MM.1S (cell line): ENCODE data around the gene TRIM29.

ENCODE experiments used
- DNase-seq: peaks from one replicate; pipeline ENCODE4 v3.0.0-alpha.2; 2015
- H2AFZ ChIP-seq: fragments of 300-600 bp; sonication (generic); 2 replicates; pipeline ENCODE4 v1.6.0; 2016; ENCODE audit warnings: antibody characterized with exemption, low read length
- H3F3A ChIP-seq: fragments of 300-600 bp; sonication (generic); 2 replicates; pipeline ENCODE4 v1.6.1; 2016; ENCODE audit warnings: mild to moderate bottlenecking, antibody characterized with exemption, low read length, moderate library complexity, mixed read lengths; ENCODE audit not compliant: insufficient read depth
- H3K27ac ChIP-seq: fragments of 300-600 bp; sonication (generic); 2 replicates; pipeline ENCODE4 v1.5.1; 2016; ENCODE audit warnings: mild to moderate bottlenecking, low read length
- H3K27me3 ChIP-seq: fragments of 300-600 bp; sonication (generic); replicated peaks from 2 replicates; pipeline ENCODE4 v1.6.0; 2016; ENCODE audit warnings: low read length; ENCODE audit not compliant: insufficient read depth
- H3K36me3 ChIP-seq: fragments of 300-600 bp; sonication (generic); replicated peaks from 2 replicates; pipeline ENCODE4 v1.6.1; 2016; ENCODE audit warnings: mild to moderate bottlenecking, low read length, mixed read lengths; ENCODE audit not compliant: insufficient read depth
- H3K4me1 ChIP-seq: fragments of 300-600 bp; sonication (generic); 2 replicates; pipeline ENCODE4 v1.6.1; 2016; ENCODE audit warnings: low read length, mixed read lengths
- H3K4me2 ChIP-seq: fragments of 300-600 bp; sonication (generic); 2 replicates; pipeline ENCODE4 v1.6.0; 2016; ENCODE audit warnings: low read depth, low read length
- H3K4me3 ChIP-seq: fragments of 300-600 bp; sonication (generic); 2 replicates; pipeline ENCODE4 v1.5.1; 2016; ENCODE audit warnings: low read length, mixed read lengths
- H3K79me2 ChIP-seq: fragments of 300-600 bp; sonication (generic); 2 replicates; pipeline ENCODE4 v1.6.1; 2016; ENCODE audit warnings: mixed run types, low read length, mixed read lengths
- H3K9ac ChIP-seq: fragments of 300-600 bp; sonication (generic); 2 replicates; pipeline ENCODE4 v1.6.1; 2016; ENCODE audit warnings: low read length, mixed read lengths
- H3K9me2 ChIP-seq: fragments of 300-600 bp; sonication (generic); replicated peaks from 2 replicates; pipeline ENCODE4 v1.6.1; 2016; ENCODE audit warnings: mild to moderate bottlenecking, low read length, mixed read lengths; ENCODE audit not compliant: insufficient read depth
- H3K9me3 ChIP-seq: fragments of 300-600 bp; sonication (generic); replicated peaks from 2 replicates; pipeline ENCODE4 v1.6.1; 2016; ENCODE audit warnings: mild to moderate bottlenecking, low read length, mixed read lengths; ENCODE audit not compliant: insufficient read depth
- H4K20me1 ChIP-seq: fragments of 300-600 bp; sonication (generic); 2 replicates; pipeline ENCODE4 v1.6.1; 2016; ENCODE audit warnings: mild to moderate bottlenecking, low read length, moderate library complexity, mixed read lengths; ENCODE audit not compliant: insufficient read depth
- EZH2 ChIP-seq: fragments of 300-600 bp; sonication (generic); optimal IDR thresholded peaks from 2 replicates; pipeline ENCODE3; 2017; ENCODE audit warnings: low read depth, mild to moderate bottlenecking, antibody characterized with exemption, low read length, mixed read lengths
- EZH2phosphoT487 ChIP-seq: fragments of 300-600 bp; sonication (generic); IDR thresholded peaks from 2 replicates; pipeline ENCODE4 v1.6.1; 2018; ENCODE audit warnings: antibody characterized with exemption, low read length
- TF ChIP-seq, protein P1 (sequence below): fragments of 300-600 bp; sonication (generic); IDR thresholded peaks from 2 replicates; pipeline ENCODE4 v1.5.1; 2016; ENCODE audit warnings: antibody characterized with exemption, low read length, mixed read lengths

The TRIM29 gene

DNA sequence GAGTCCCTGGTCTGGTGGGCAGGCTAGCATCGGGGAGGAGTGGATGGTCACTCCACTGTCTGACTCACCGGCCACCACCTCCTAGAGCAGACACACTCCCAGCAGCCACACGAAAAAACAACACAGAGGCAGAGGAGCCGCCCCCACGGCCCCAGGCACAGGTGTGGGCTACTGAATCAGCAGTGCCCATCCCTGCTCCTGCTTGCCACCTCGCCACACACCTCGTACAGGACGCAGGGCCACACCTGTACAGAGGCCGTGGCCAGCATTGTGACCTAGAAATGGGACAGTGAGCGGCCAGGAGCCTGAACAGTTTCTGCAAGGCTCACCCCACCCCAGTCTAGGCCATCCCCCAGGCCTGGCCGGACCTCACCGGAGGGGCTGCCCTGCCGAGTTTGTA is 14.0 kb downstream of the TRIM29 start:
- Histone ChIP-seq H3K4me3 (no peak overlapping the region), H3K4me2 (no peak overlapping the region), H3K9me2 (no peaks in the 10 kb centered on the region), H3K9me3 (no peaks in the 10 kb centered on the region), H3K27me3 (peaks cover 42% of the 10 kb centered on the region), H4K20me1 (no peaks in the 10 kb centered on the region), H3K27ac (no peak overlapping the region), H3K4me1 (no peaks in the 10 kb centered on the region), H3K9ac (no peak overlapping the region), H3K79me2 (no peaks in the 10 kb centered on the region), H3K36me3 (no peaks in the 10 kb centered on the region), H2AFZ (no peak overlapping the region), H3F3A (no peaks in the 10 kb centered on the region)
- DNase-seq = no peak
- TF ChIP-seq EZH2phosphoT487 (no peak), EZH2 (no peak)
- TF ChIP-seq, protein P1, sequence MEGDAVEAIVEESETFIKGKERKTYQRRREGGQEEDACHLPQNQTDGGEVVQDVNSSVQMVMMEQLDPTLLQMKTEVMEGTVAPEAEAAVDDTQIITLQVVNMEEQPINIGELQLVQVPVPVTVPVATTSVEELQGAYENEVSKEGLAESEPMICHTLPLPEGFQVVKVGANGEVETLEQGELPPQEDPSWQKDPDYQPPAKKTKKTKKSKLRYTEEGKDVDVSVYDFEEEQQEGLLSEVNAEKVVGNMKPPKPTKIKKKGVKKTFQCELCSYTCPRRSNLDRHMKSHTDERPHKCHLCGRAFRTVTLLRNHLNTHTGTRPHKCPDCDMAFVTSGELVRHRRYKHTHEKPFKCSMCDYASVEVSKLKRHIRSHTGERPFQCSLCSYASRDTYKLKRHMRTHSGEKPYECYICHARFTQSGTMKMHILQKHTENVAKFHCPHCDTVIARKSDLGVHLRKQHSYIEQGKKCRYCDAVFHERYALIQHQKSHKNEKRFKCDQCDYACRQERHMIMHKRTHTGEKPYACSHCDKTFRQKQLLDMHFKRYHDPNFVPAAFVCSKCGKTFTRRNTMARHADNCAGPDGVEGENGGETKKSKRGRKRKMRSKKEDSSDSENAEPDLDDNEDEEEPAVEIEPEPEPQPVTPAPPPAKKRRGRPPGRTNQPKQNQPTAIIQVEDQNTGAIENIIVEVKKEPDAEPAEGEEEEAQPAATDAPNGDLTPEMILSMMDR = no peak

DNA sequence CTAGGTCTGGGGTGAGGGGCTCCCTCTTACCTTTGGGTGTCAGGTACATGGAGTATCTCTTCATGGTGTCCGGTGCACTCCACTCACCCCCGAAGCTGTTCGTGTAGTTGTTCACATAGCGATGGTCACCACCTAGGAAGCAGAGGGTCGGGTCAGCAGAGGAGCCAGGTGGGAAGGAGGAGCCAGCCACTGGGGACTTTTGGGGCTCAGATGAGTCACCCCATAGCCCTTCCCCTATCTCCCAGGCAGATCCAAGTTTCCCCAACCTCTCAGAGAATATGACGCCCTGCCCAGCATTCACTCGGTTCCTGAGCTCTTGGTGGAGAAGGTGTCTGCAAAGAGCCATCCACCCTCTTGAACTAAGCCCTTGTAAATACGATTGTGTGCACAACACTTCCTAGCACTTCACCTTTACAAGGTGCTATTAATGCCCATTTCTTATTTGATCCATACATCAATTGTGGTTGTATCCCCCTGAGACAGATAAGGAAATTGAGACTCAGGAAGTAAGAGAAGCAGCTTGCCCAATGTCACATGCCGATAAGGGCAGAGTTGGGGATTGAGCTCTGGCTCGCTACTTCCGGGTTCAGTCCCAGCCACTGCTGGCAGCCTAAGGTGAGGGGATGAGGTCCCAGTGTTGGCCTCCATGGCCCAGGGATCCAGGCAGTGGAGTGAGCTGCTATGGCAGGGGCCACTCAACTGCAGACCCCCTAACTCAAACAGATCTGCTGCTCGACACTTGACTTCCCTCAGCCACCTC is 14.8 kb downstream of the TRIM29 start:
- no peak overlapping the region for H3K27ac ChIP-seq
- TF ChIP-seq, protein P1 = no peak
- no peak for TF ChIP-seq EZH2phosphoT487
- TF ChIP-seq EZH2 = no peak
- no peak overlapping the region for H3K9ac ChIP-seq
- H3K36me3 ChIP-seq = no peaks in the 10 kb centered on the region
- H4K20me1 ChIP-seq = no peaks in the 10 kb centered on the region
- DNase-seq = no peak
- no peaks in the 10 kb centered on the region for H3F3A ChIP-seq
- H3K4me2 ChIP-seq = no peak overlapping the region
- H3K4me3 ChIP-seq = no peak overlapping the region
- peaks cover 34% of the 10 kb centered on the region for H3K27me3 ChIP-seq
- H3K9me2 ChIP-seq = no peaks in the 10 kb centered on the region
- peak overlapping the region; percentile 45; the same call in 1 of the 2 replicates for H2AFZ ChIP-seq
- no peaks in the 10 kb centered on the region for H3K9me3 ChIP-seq
- H3K4me1 ChIP-seq = no peaks in the 10 kb centered on the region
- no peaks in the 10 kb centered on the region for H3K79me2 ChIP-seq

DNA sequence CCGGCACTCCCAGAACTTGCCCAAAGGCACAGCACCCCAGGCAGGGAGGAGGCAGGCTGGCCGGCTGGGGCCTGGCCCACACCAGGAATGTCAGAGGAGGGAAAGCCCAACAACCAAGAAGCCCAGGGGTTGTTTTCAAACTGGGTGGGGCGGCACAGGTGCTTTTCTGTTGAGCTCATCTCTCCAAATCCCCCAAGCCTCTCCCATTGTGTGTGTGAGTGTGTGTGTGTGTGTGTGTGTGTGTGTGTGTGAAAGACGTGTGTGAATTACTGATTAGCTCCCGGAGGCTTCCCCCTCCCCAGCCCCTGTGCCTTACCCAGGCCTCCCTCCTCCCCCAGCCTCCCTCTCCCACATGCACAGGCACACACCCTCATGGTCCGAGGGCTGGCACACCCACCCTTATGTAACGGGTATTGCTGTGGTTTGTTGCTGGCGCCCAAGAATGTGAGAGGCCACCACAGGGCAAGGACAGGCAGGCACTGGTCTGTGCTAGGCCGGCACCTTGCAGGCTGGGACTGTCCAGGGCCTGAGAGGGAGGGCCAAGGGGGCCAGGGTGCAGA is 15.9 kb downstream of the TRIM29 start:
- Histone ChIP-seq H3K27me3 (peaks cover 26% of the 10 kb centered on the region), H3K4me2 (no peak overlapping the region), H3K9me3 (no peaks in the 10 kb centered on the region), H3K4me3 (no peak overlapping the region), H3K9ac (no peak overlapping the region), H3K36me3 (no peaks in the 10 kb centered on the region), H4K20me1 (no peaks in the 10 kb centered on the region), H3K27ac (no peak overlapping the region), H3F3A (no peaks in the 10 kb centered on the region), H3K79me2 (no peaks in the 10 kb centered on the region), H3K9me2 (no peaks in the 10 kb centered on the region), H2AFZ (no peak overlapping the region), H3K4me1 (no peaks in the 10 kb centered on the region)
- TF ChIP-seq, protein P1 = no peak
- TF ChIP-seq EZH2phosphoT487 = no peak
- no peak for TF ChIP-seq EZH2
- DNase-seq = no peak
